IMR-90 (cell line): ENCODE data around the gene AOX1. TPM values are rescaled to one million over a fixed set of nuclear protein-coding genes. Genes with fewer than 3 reads are reported as not detected.
A peak's percentile ranks its signal among the peaks of the same experiment; 100 is the strongest.

ENCODE experiments used
- ATAC-seq: fragments of 200-7000 bp; cut with Tn5 transposase; 2 replicates; pipeline ENCODE4 v1.9.1; 2020; ENCODE audit warnings: low read depth, mild to moderate bottlenecking, moderate library complexity
- BruUV-seq: library from RNA; stranded (reverse); fragments of 400-500 nt; replicated peaks from 2 replicates; lab custom pipeline; 2021; lab: Mats Ljungman, UMichigan
- CTCF ChIA-PET: fragments of 300-600 bp; formaldehyde crosslinking; extraction: SDS; loops from one replicate; lab custom pipeline; 2021; ENCODE audit warnings: antibody characterized with exemption; lab: Yijun Ruan, JAX
- POLR2A ChIA-PET: fragments of 300-600 bp; sonication (Branson Sonifier 250); formaldehyde crosslinking; loops from one replicate; lab custom pipeline; 2022; ENCODE audit warnings: antibody characterized with exemption; ENCODE audit not compliant: unreplicated experiment; lab: Charles Lee
- DNase-seq: peaks from one replicate; pipeline ENCODE4 v3.0.0; 2013
- H2AFZ ChIP-seq: replicated peaks from 2 replicates; pipeline ENCODE3; 2013; ENCODE audit warnings: low read length, mild to moderate bottlenecking; ENCODE audit not compliant: poor library complexity
- H2AK5ac ChIP-seq: 2 replicates; pipeline ENCODE4 v1.6.1; 2013; ENCODE audit warnings: low read depth, low read length, inconsistent platforms
- H2AK9ac ChIP-seq: replicated peaks from 2 replicates; pipeline ENCODE3; 2013; ENCODE audit warnings: mild to moderate bottlenecking, low read depth, low read length, moderate library complexity; ENCODE audit not compliant: poor library complexity
- H2BK120ac ChIP-seq: 2 replicates; pipeline ENCODE4 v1.6.1; 2013; ENCODE audit warnings: low read depth, low read length, inconsistent platforms
- H2BK15ac ChIP-seq: 3 replicates; pipeline ENCODE4 v1.6.1; 2013; ENCODE audit warnings: low read depth, low read length, inconsistent platforms
- H2BK20ac ChIP-seq: 2 replicates; pipeline ENCODE4 v1.6.1; 2013; ENCODE audit warnings: low read depth, mild to moderate bottlenecking, inconsistent platforms, low read length, moderate library complexity
- H2BK5ac ChIP-seq: 2 replicates; pipeline ENCODE4 v1.6.1; 2013; ENCODE audit warnings: mild to moderate bottlenecking, low read depth, low read length, inconsistent platforms; ENCODE audit not compliant: poor library complexity, severe bottlenecking
- H3K14ac ChIP-seq: replicated peaks from 2 replicates; pipeline ENCODE4 v1.6.1; 2013; ENCODE audit warnings: low read depth, low read length, inconsistent platforms
- H3K18ac ChIP-seq: 2 replicates; pipeline ENCODE4 v1.6.1; 2013; ENCODE audit warnings: low read depth, low read length, control low read depth
- H3K23ac ChIP-seq: 2 replicates; pipeline ENCODE4 v1.6.1; 2013; ENCODE audit warnings: low read depth, low read length, inconsistent platforms
- H3K27ac ChIP-seq: 2 replicates; pipeline ENCODE4 v1.5.1; 2013; ENCODE audit warnings: mild to moderate bottlenecking, control low read depth, low read length; ENCODE audit not compliant: insufficient read depth
- H3K27me3 ChIP-seq: 2 replicates; pipeline ENCODE4 v1.6.1; 2013; ENCODE audit warnings: low read length; ENCODE audit not compliant: control insufficient read depth, insufficient read depth
- H3K36me3 ChIP-seq: 2 replicates; pipeline ENCODE4 v1.6.1; 2013; ENCODE audit warnings: low read length, mixed read lengths; ENCODE audit not compliant: control insufficient read depth, insufficient read depth
- H3K4ac ChIP-seq: 2 replicates; pipeline ENCODE4 v1.6.1; 2013; ENCODE audit warnings: low read depth, low read length, inconsistent platforms
- H3K4me1 ChIP-seq: 2 replicates; pipeline ENCODE4 v1.6.1; 2013; ENCODE audit warnings: low read length, mixed read lengths; ENCODE audit not compliant: control insufficient read depth, insufficient read depth
- H3K4me2 ChIP-seq: 2 replicates; pipeline ENCODE4 v1.6.1; 2013; ENCODE audit warnings: low read depth, mild to moderate bottlenecking, control low read depth, low read length, moderate library complexity
- H3K4me3 ChIP-seq: 2 replicates; pipeline ENCODE4 v1.5.1; 2013; ENCODE audit warnings: low read depth, mild to moderate bottlenecking, control low read depth, low read length, moderate library complexity; ENCODE audit not compliant: insufficient read depth
- H3K56ac ChIP-seq: 2 replicates; pipeline ENCODE4 v1.6.1; 2013; ENCODE audit warnings: low read length, inconsistent platforms; ENCODE audit not compliant: insufficient read depth; ENCODE audit errors: extremely low read depth
- H3K79me1 ChIP-seq, 2 experiments: 2 replicates each; pipeline ENCODE4 v1.6.1; 2013; ENCODE audit warnings: low read length in 2 of 2, inconsistent platforms in 1 of 2, low read depth in 1 of 2
- H3K9ac ChIP-seq: 2 replicates; pipeline ENCODE4 v1.6.1; 2013; ENCODE audit warnings: low read depth, low read length, control low read depth
- H3K9me1 ChIP-seq: 2 replicates; pipeline ENCODE4 v1.6.1; 2013; ENCODE audit warnings: low read length, inconsistent platforms; ENCODE audit not compliant: insufficient read depth
- H3K9me3 ChIP-seq: 2 replicates; pipeline ENCODE4 v1.6.1; 2013; ENCODE audit warnings: low read length; ENCODE audit not compliant: control insufficient read depth, insufficient read depth
- H4K20me1 ChIP-seq: 2 replicates; pipeline ENCODE4 v1.6.1; 2013; ENCODE audit warnings: low read length, inconsistent platforms; ENCODE audit not compliant: insufficient read depth
- H4K5ac ChIP-seq: 2 replicates; pipeline ENCODE4 v1.6.1; 2013; ENCODE audit warnings: mild to moderate bottlenecking, low read depth, low read length, control low read depth
- H4K8ac ChIP-seq, 2 experiments: 2 replicates each; pipeline ENCODE4 v1.6.1; 2013; ENCODE audit warnings: low read depth in 2 of 2, low read length in 2 of 2, control low read depth in 1 of 2, inconsistent platforms in 1 of 2
- H4K91ac ChIP-seq: 2 replicates; pipeline ENCODE4 v1.6.1; 2013; ENCODE audit warnings: low read depth, low read length, inconsistent platforms; ENCODE audit not compliant: insufficient read depth
- CEBPB ChIP-seq: IDR thresholded peaks from 2 replicates; pipeline ENCODE4 v1.6.1; 2012; ENCODE audit warnings: low read depth, low read length, improper control_type of control experiment
- CHD1 ChIP-seq: IDR thresholded peaks from 2 replicates; pipeline ENCODE4 v1.6.1; 2012; ENCODE audit warnings: low read depth, low read length, improper control_type of control experiment
- FOS ChIP-seq: fragments of 150-350 bp; IDR thresholded peaks from 2 replicates; pipeline ENCODE4 v1.6.1; 2016; ENCODE audit warnings: low read depth, low read length
- MAFK ChIP-seq: IDR thresholded peaks from 2 replicates; pipeline ENCODE4 v1.6.1; 2012; ENCODE audit warnings: low read depth, low read length, improper control_type of control experiment
- MXI1 ChIP-seq: IDR thresholded peaks from 2 replicates; pipeline ENCODE4 v1.6.1; 2012; ENCODE audit warnings: low read depth, mild to moderate bottlenecking, low read length, moderate library complexity, borderline replicate concordance
- NFE2L2 ChIP-seq: fragments of 150-350 bp; IDR thresholded peaks from 2 replicates; pipeline ENCODE4 v1.6.1; 2016; ENCODE audit warnings: low read depth, mild to moderate bottlenecking, low read length
- RAD21 ChIP-seq: IDR thresholded peaks from 2 replicates; pipeline ENCODE4 v1.6.1; 2012; ENCODE audit warnings: low read length, improper control_type of control experiment
- RCOR1 ChIP-seq: IDR thresholded peaks from 2 replicates; pipeline ENCODE4 v1.6.1; 2012; ENCODE audit warnings: mild to moderate bottlenecking, low read length, improper control_type of control experiment; ENCODE audit not compliant: insufficient replicate concordance
- RFX5 ChIP-seq: IDR thresholded peaks from 2 replicates; pipeline ENCODE4 v1.8.0; 2012; ENCODE audit warnings: low read depth, mild to moderate bottlenecking, low read length, moderate library complexity
- WGBS, 2 experiments: methylation state at CpG; one replicate each; pipeline versions ENCODE4 v1.1.5 to v1.1.7; 2013; ENCODE audit warnings: missing lambda C conversion rate in 2 of 2; ENCODE audit not compliant: insufficient read length in 1 of 2; ENCODE audit errors: extremely low coverage in 2 of 2; 5-methylcytosine and 5-hydroxymethylcytosine counted together
- dilution Hi-C: fragments of 300-500 bp; cut with HindIII; formaldehyde crosslinking; loops from one replicate; pipeline ENCODE4 v1.14.3; 2018; ENCODE audit warnings: low sequenced_read_pairs; ENCODE audit not compliant: unreplicated experiment
- in situ Hi-C: fragments of 300-500 bp; cut with MboI; formaldehyde crosslinking; loops from 3 replicates; pipeline ENCODE4 v1.14.3; 2019; ENCODE audit warnings: low sequenced_read_pairs, inconsistent platforms, mixed read lengths
- intact Hi-C: fragments of 100-400 bp; cut with micrococcal nuclease; formaldehyde crosslinking; loops from 2 replicates; pipeline ENCODE4 v1.10.0; 2022
- polyA plus RNA-seq, 3 experiments: library from polyadenylated mRNA; depleted of rRNA; stranded (reverse); fragments of >200 nt; gene quantifications; 2 replicates each; pipeline ENCODE4 v1.2.3, GENCODE V29; 2012; ENCODE audit warnings: low replicate concordance in 1 of 3
- total RNA-seq: library from RNA; depleted of rRNA; stranded (reverse); fragments of >200 nt; gene quantifications from 2 replicates; pipeline ENCODE4 v1.2.3, GENCODE V29; 2012
- TF ChIP-seq, protein P1 (sequence below): conservative IDR thresholded peaks from 2 replicates; pipeline ENCODE4 v1.5.1; 2012; ENCODE audit warnings: mild to moderate bottlenecking, low read depth, low read length, improper control_type of control experiment
- TF ChIP-seq, protein P2 (sequence below): fragments of 150-350 bp; IDR thresholded peaks from 2 replicates; pipeline ENCODE4 v1.6.1; 2017; ENCODE audit warnings: mild to moderate bottlenecking, antibody characterized with exemption, low read length, low read depth

The AOX1 gene
- total and polyA plus RNA-seq, 2 of the 4 experiments (the other 2 are of a cell fraction), result 21.7 to 59.9 TPM

DNA sequence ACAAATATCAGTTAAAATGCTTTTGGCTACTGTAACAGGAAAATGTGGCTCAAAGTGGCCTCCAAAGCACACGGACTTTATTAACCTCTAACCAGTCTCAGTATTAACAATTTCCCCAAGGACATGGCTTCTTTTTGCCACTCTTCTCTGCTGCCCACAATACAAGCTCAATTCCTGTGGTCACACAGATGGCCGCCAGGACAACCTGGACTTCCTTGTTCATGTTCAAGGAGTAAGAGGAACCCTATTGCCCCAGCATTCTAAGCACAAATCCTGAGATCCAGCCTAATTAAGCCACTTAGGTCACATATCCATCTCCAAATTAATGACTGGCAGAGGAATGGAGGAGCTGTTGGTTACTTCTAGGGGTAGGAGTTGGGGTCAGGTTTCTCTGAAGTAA is 38.2 kb downstream of the AOX1 start:
- Histone ChIP-seq H3K9ac (no peak overlapping the region), H3K27ac (peak overlapping the region; percentile 57), H3K27me3 (no peaks in the 10 kb centered on the region), H3K56ac (peak overlapping the region; percentile 45), H3K4me2 (peak overlapping the region; percentile 49; the same call in 1 of the 2 replicates), H2BK5ac (peak overlapping the region; percentile 82), H2AK5ac (peak overlapping the region; percentile 99), H2BK15ac (peak overlapping the region; percentile 90), H2BK20ac (peak overlapping the region; percentile 100), H3K18ac (peak overlapping the region; percentile 85), H3K9me3 (no peaks in the 10 kb centered on the region), H3K4me3 (no peak overlapping the region), H4K91ac (peak overlapping the region; percentile 87), H2BK120ac (peak overlapping the region; percentile 98), H2AFZ (peak overlapping the region; percentile 58), H3K9me1 (peaks cover 35% of the 10 kb centered on the region), H4K20me1 (no peaks in the 10 kb centered on the region), H3K79me1 (no peaks in the 10 kb centered on the region), H3K4me1 (peaks cover 33% of the 10 kb centered on the region), H3K36me3 (no peaks in the 10 kb centered on the region), H3K23ac (peak overlapping the region; percentile 93), H4K8ac (peak overlapping the region; percentile 62 to 96), H4K5ac (peak overlapping the region; percentile 80), H3K4ac (peak overlapping the region; percentile 94), H3K14ac (peak overlapping the region; percentile 90), H2AK9ac (peak overlapping the region; percentile 78)
- ChIA-PET POLR2A (no interaction called here), CTCF (no interaction called here)
- intact Hi-C loops (no loop called here), in situ Hi-C loops (no loop called here), dilution Hi-C loops (no loop called here)
- TF ChIP-seq CEBPB (no peak), CHD1 (no peak), FOS (no peak), MXI1 (no peak), NFE2L2 (no peak), RFX5 (no peak), RCOR1 (no peak), RAD21 (no peak), MAFK (no peak)
- TF ChIP-seq, protein P1, sequence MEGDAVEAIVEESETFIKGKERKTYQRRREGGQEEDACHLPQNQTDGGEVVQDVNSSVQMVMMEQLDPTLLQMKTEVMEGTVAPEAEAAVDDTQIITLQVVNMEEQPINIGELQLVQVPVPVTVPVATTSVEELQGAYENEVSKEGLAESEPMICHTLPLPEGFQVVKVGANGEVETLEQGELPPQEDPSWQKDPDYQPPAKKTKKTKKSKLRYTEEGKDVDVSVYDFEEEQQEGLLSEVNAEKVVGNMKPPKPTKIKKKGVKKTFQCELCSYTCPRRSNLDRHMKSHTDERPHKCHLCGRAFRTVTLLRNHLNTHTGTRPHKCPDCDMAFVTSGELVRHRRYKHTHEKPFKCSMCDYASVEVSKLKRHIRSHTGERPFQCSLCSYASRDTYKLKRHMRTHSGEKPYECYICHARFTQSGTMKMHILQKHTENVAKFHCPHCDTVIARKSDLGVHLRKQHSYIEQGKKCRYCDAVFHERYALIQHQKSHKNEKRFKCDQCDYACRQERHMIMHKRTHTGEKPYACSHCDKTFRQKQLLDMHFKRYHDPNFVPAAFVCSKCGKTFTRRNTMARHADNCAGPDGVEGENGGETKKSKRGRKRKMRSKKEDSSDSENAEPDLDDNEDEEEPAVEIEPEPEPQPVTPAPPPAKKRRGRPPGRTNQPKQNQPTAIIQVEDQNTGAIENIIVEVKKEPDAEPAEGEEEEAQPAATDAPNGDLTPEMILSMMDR, result no peak
- TF ChIP-seq, protein P2, sequence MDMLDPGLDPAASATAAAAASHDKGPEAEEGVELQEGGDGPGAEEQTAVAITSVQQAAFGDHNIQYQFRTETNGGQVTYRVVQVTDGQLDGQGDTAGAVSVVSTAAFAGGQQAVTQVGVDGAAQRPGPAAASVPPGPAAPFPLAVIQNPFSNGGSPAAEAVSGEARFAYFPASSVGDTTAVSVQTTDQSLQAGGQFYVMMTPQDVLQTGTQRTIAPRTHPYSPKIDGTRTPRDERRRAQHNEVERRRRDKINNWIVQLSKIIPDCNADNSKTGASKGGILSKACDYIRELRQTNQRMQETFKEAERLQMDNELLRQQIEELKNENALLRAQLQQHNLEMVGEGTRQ, result no peak
- no peak for DNase-seq
- no CpG with 5 or more reads among the region's 2 CpGs for WGBS, 2 experiments
- BruUV-seq, result no TSS peak
- ATAC-seq, result no peak
